Stomach (tissue), 4 donors: ENCODE data around the gene HIVEP1.

Source experiments
- CTCF ChIP-seq, 7 experiments: fragments of 450-650 bp in 4 of 7; fragments of 200-600 bp in 3 of 7; sonication (generic) in 3 of 7; IDR thresholded peaks; one replicate each; pipeline ENCODE4 v1.5.1; 2016 to 2019; ENCODE audit warnings: antibody characterized with exemption in 7 of 7, control low read depth in 2 of 7, mild to moderate bottlenecking in 1 of 7
- EP300 ChIP-seq: sonication (generic); formaldehyde crosslinking; IDR thresholded peaks from one replicate; pipeline ENCODE4 v1.6.1; 2017; ENCODE audit warnings: antibody characterized with exemption
- POLR2A ChIP-seq, 4 donors: fragments of 450-650 bp; IDR thresholded peaks; one replicate each; pipeline ENCODE4 v1.6.1; 2016; ENCODE audit warnings: antibody characterized with exemption in 4 of 4, control low read depth in 2 of 4, mild to moderate bottlenecking in 1 of 4, moderate library complexity in 1 of 4
- POLR2AphosphoS5 ChIP-seq, 3 donors: sonication (generic); formaldehyde crosslinking; IDR thresholded peaks; one replicate each; pipeline ENCODE4 v1.6.1; 2016; ENCODE audit warnings: antibody characterized with exemption in 3 of 3

GRCh38 chr6:12010635-12011275, 1.4 kb upstream of the HIVEP1 start:
- TF ChIP-seq EP300 (no peak), POLR2A (IDR thresholded peaks at IDR 0.05) (no peak), CTCF (IDR thresholded peaks at IDR 0.05) (no peak), POLR2AphosphoS5 (IDR thresholded peaks at IDR 0.05) (no peak)
